Fibroblast of skin of right quadriceps (primary cell): ENCODE data around the gene LAMA3.

ENCODE experiments used
- DNase-seq: peaks from one replicate; pipeline ENCODE4 v3.0.0-alpha.2; 2013

LAMA3 gene

DNA sequence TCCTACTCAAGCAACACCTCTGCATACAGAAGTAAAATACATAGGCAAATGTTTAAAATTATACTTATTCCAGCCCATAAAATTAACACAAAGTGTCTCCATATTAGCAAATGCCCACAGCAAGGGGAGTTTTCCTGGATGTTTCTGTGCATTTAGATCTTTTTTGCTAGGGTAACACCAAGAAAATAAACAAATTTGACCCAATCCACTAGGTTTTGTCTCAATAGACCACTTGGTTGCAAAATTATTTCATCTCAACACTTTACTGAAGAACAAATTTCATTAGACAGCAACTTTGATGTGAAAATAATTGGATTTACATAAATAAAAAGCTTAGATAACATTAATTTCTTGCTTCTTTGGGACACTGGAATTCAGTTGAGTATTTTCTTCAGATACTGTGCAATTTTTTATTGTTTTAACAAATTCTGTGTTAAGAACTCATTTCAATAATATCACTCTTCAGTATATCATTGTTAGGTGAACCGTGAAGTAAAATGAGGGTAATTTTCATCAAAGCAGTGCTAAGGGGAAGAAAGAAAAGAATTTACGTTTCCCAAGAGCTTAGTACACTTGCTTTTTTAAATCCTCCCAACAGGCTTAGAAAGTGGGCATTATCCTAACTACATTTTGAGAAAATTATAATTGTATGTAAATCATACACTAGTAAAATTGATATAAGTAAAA lies 191.8 kb downstream of the LAMA3 start:
- DNase-seq = no peak

DNA sequence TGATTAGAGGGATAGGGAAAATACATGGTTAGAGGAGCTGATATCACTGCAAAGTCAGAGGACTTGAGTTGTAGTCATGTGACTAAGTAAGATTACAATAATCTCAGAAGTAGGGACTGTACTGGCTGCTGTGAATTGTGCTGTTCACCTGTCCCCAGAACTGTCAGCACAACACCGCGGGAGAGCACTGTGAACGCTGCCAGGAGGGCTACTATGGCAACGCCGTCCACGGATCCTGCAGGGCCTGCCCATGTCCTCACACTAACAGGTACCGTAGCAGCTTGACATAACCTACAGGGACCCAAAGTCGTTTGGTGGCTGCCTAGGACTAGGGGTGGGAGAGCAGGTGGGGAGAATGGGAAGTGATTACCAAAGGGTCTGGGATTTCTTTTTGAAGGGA lies 192.5 kb downstream of the LAMA3 start:
- no peak for DNase-seq

DNA sequence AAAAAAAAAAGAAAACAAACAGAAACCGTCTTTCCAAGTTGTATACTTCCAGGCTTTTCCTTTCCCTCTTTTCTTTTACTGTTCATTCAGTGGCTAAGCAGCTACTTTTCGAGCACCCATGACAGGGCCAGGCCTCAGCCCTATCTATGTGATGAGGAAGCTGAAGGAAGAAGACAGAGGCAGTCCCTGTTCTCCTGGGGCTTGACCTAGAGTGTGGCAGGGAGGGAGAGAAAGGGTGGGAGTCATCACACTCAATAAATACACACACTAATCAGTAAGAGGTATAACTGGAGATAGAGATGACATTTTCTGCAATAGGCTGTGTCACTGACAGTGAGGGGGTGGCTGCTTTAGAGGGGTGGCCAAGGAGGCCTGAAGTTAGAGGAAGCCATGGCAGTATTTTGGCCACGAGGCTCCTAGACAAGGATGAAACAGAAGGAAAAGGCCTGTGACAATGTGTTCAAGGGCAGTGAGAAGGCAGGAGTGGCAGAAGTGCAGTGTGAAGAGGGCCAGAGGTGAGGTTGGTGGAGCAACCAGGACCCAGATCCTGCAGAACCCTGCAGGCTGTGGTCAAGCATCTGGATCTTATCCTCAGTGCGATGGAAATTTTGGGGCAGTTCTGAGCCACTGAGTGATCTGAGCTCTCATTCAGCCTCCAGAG lies 193.5 kb downstream of the LAMA3 start:
- DNase-seq = no peak

DNA sequence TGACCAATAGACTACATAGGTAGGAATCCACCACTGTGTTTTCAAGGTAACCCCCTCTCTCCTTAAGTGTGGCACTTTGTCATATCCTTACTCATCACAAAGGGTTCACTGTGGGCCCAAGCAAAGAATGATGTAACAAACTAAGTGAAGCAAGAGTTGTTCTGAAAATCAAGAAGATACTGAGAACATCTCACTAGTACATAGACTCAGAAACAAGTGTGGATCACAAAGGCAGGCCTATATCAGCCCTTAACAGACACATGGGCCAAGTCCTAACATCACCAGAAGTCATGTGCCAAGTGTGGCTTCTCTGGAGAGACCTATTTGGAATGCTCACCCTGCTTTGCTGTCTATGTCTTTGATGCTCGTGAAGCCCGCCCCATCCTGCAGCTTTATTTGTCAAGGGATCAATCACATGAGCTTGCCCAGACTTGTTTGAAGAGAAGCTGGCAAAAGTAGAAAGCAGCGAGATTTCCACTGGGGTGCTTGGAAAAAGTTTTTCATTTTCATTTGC lies 194.1 kb downstream of the LAMA3 start:
- DNase-seq = no peak

DNA sequence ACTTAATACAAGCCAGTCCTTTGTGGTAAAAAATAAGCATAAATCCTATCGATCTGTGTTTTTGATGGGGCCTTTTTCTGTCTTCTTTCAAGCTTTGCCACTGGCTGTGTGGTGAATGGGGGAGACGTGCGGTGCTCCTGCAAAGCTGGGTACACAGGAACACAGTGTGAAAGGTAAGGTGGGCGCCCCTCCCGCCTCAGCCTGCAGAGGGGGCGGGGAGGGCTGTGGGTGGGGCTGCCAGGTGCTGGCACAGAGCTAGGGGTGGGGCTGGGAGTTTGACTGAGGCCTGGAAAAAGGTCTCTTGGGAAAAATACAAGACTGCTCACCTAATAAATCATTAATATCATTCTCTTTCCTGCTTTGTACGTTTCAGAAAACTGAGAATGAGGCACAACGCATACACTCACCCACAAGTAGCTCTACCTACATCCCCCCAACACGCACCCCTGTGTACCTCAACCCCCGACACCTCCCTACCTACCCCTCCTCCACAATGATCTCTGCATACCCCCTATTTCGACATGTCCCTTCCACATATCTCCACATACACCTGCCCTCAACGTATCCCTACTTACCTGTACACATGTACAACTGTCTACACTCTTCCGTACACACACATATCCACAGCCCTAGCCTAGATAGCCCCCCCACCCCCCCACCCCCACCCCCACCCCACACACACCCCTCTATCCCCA lies 195.6 kb downstream of the LAMA3 start:
- DNase-seq = no peak

DNA sequence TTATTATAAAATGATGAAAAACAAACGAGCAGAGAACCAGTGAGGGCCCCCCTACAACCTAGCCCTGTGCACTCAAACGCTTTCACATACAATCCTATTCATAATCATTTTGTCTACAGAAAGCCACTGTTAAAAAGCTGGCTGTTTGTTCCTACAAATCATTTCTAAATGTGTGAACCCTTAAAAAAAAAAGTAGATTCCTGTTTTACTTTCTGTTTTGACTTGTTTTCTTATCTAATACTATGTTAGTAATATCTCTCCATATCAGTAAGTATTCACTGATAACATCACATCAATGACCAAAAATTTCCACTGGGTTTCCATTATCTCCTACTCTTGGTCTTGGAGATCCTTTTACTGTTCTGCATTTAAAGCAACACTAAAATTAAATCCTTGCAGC lies 196.5 kb downstream of the LAMA3 start:
- DNase-seq = no peak

DNA sequence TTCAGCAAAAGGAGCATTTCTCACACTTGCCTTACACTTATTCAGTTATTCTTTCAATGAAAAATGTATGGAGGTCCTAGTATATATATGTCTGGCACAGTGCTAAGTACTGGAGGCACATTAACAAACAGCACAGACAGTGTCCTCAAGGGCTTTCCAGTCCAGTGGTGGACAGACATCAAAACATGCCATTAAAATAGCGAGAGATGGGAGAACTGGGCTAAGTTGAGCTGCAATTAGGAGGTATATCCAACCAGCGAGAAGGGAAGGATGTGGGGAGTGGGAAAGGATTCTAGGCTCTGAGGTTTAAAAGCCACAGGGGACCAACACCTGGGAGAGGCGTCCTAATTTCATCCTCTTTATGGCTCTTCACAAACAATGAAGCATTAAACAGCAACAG lies 197.8 kb downstream of the LAMA3 start:
- DNase-seq = no peak

DNA sequence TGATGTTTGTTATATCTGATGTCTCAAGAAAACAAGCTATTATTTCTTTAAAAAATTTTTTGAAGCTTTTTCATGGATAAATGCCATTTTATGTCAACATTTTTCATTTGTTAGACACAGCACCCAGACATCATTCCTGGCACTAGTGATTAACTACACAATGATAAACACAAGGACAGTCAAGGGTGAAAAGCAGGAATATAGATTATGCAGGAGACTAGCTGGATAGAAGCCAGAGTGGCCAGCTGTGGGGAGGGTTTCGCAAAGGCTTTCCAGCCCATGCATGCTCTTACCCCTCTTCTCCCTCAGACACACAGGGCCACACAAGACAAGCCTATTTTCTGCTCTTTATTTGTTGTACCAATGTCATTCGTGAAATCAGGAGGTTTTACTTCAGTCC lies 198.2 kb downstream of the LAMA3 start:
- peak; percentile 9 for DNase-seq

DNA sequence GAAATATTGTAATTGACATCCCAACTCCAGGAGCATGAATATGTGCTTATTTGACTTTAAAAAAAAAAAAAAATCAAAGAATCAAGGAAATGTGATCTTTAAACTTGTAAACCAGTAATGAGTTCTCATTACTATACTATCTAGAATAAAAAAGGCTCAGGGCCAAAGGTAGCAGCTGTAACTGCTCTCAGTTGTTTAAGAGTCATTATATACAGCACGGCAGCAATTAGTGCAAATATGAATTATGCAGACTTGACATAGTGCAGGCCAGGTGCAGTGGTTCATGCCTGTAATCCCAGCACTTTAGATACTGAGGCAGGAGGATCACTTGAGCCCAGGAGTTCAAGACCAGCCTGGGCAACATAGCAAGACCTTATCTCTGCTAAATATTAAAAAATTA lies 199.6 kb downstream of the LAMA3 start:
- no peak for DNase-seq

DNA sequence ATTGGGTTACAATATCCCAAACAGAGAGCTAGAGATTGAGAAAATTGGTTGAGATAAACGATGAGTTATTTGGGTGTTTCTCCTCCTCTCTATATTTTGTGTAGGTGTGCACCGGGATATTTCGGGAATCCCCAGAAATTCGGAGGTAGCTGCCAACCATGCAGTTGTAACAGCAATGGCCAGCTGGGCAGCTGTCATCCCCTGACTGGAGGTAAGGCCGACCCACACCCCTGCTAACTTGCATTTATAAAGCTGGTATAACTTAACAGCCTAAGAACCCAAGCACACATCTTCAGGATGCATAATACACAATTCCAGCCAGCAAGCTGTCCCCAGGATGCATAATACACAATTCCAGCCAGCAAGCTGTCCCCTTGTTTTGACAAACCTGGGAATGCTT lies 200.7 kb downstream of the LAMA3 start:
- DNase-seq = no peak

DNA sequence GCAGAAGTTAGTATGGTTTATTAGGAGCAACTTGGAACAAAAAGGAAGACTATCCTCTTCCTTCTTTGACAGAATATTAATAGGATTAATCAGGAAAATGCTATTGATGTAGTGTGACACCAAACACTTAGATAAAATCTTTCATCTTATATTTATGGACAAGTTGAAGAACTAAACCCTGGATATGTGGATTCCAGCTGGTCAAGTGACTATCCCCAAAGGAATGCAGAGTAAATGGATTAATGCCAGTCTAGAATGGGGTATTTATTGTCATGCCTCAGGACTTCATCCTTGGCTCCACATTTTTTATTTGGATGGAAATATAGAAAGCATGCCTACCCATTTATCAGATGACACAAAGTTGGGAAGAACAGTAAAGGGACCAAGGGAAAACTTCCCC lies 201.3 kb downstream of the LAMA3 start:
- DNase-seq = peak; percentile 66

DNA sequence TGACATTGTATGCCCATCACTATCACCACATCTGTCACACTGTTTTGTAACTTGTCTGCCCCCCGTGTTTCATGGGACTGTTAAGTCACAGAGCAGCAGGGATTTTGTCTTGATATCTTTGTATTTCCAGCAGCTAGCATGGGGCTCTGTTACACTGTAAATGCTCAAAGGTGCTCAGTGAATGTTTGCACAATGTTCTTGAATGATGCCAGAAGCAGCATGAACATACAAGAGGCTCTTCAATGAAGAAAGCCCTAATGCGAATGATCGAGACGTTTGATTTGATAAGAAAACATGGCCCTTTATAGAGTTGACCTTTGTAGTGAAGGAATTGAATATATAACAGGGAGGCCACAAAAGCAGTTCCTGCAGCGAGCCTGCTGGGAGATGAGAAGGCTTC lies 204.4 kb downstream of the LAMA3 start:
- no peak for DNase-seq

DNA sequence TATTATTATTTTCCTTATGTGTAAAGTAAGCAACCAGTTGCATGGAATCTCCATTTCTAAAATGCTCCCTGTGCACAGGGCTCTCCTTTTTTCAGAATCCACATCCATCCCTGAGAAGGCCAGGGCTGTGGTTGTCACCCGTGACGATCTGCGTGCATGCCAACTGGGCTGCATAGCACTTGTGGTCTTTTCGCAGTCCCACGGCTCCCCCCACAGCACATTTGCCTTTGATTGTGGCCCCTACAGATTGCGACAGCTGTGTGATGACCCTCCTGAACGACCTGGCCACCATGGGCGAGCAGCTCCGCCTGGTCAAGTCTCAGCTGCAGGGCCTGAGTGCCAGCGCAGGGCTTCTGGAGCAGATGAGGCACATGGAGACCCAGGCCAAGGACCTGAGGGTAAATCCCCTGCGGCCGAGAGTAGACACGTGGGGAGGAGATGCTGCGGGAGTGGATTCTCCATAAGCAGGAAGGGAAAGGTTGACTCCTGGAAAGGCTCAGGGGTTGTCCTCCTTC lies 205.5 kb downstream of the LAMA3 start:
- DNase-seq = no peak

DNA sequence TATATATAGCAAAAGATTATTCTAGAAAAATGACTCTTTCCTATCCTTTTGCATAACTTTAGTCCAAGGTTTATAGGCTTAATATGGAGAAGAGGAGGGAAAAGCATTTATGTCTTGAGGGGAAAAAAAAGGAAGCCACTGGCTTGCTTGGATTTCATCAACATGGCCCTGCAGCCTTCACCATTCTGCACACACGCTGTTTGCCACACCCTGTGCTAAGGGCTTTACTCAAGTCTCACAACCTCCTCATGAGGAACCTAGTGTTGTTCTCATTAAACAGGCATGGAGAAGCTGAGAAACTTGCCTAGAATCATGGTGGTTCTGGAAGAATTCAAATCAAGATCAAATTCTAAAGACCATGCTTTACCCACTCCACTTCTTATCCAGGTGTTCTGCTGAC lies 208.0 kb downstream of the LAMA3 start:
- no peak for DNase-seq

DNA sequence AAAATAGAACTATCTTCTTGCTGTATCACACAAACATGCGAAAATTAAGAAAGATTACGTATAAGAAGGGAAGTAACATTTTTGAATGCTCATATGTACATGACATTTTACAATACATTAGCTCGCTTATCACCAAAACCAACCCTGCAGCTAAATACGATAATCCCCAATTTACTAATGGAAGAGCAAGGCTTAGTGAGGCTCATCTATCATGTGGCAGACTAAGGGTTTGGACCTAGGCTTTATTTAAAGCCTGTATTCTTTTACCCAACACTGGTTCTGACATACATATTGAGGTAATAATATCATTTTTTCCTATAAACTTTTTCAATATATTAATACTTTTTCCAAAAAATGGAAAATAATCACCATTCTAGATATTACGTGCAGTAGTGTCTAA lies 208.5 kb downstream of the LAMA3 start:
- DNase-seq = no peak

DNA sequence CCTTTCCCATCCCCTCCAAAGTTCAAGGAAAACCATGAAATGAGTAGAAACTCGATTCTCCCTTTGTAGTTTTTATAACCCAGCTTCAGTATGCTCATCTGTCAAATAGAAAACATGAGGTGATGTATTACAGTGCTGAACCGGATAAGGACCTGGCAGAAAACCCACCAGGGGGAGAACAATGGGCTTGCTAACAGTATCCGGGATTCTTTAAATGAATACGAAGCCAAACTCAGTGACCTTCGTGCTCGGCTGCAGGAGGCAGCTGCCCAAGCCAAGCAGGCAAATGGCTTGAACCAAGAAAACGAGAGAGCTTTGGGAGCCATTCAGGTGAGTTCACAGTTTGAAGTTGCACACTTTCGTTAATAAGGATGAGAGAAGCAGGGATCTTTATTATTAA lies 211.7 kb downstream of the LAMA3 start:
- no peak for DNase-seq

DNA sequence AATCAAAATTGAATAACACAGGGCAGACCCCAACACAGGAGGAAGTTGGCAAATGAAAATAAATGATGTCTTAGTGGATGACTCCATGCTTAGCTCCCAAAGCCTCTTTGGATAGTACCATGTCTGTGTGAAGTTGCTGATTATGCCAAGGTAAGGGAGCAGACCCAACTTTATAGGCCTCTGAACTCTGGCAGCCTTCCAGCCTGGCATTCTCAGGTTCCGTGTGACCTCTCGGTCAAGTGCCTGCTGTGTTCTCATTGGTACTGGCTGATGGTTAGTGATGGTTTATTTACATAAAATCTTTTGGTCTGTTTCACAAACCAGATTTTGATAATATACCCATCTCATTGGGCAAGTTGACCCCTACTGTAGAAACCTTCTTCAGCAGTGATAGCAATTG lies 213.1 kb downstream of the LAMA3 start:
- no peak for DNase-seq

DNA sequence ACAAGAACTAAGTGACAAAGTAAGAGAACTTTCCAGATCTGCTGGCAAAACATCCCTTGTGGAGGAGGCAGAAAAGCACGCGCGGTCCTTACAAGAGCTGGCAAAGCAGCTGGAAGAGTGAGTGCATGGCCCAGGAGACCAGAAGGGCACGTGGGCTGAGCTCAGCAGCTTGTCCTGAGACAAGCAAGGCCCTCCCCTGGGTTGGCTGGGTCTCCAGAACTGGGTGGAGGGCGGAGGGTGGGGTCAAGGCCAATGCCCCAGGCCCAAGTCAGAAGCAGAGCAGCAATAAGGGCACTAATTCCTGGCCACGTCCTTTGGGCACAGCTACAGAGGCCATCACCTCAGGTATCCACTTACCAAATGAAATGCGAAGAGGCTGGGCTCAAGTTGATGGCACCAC lies 214.7 kb downstream of the LAMA3 start:
- no peak for DNase-seq

DNA sequence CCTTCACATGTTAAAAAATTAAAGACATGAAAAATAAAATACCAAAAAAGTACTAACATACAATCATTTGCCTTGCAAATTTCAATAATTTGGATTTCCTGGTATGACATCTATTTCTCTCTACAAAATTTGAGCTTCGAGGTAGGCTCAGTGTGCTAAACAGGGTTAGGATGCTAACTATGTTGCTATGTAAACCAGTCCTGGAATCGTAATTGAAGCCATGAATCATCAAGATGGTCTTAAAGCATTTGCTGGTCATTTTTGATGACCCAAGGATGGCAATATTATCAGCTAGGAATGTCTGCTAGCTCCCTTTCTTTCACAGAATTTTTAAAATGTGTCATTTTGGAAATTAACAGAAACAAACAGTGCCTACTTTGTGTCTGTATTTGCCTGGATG lies 217.4 kb downstream of the LAMA3 start:
- no peak for DNase-seq

DNA sequence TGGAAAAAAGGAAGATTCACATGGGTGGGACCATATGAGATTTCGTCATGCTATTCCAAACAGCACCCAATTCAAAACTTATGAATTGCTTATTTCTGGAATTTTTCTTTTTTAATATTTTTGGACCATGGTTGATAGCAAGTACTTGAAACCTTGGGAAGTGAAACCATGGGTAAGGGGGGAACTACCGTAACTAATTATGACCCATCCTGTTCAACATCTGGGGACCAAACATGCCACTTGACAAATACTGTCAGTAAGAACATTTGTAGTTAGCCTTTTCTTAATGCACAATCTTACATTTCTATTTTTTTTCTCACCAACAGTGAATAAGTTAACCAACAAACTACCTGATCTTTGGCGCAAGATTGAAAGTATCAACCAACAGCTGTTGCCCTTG lies 219.6 kb downstream of the LAMA3 start:
- DNase-seq = no peak

DNA sequence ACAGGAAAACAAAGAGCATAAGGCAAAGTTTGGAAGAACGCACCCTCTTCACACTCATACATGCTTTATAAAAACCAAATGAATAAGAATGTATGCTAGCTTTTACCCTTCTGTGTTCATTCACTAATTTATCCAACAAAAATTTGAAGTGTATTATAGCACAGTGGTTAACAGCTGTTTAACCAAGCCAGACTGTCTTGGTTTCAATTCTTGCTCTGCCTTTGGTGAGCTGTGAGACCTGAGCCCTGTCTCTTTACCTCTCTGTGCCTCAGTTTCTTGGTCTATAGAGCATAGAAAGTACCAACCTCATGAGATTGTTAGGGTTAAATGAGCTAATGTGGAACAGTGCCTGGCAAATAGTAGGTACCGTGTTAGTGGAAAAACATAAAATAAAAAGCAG lies 220.8 kb downstream of the LAMA3 start:
- DNase-seq = no peak

DNA sequence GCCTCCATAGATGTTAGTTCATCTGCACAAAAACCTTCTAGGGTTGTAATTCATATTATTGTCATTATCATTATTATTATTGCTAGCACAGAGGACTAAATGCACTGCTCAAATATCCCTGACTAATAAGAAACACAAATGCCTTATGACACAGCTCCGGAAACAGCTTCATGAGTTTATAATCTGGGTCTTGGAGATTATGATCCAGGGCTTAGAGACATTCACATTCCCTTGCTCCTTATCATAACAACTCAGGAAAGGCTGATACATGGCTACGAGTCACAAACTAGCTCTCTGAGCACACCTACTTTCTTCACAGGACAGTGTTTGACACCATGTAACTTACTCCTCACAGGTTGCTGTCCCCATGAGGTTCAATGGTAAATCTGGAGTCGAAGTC lies 223.1 kb downstream of the LAMA3 start:
- peak; percentile 38 for DNase-seq

DNA sequence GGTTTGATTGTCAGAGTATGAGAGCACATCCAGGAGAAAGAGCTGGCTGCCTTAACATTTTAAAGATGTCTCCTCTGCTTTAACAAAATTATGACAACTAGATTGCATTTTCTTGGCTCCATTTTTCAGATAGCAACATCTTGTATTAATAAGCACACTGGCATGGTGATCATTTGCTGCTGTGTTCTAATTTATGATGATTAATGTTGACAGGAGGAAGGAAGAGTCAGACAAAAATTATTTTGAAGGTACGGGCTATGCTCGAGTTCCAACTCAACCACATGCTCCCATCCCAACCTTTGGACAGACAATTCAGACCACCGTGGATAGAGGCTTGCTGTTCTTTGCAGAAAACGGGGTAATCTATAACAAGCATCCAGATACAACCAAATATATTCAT lies 227.1 kb downstream of the LAMA3 start:
- DNase-seq = peak; percentile 42

DNA sequence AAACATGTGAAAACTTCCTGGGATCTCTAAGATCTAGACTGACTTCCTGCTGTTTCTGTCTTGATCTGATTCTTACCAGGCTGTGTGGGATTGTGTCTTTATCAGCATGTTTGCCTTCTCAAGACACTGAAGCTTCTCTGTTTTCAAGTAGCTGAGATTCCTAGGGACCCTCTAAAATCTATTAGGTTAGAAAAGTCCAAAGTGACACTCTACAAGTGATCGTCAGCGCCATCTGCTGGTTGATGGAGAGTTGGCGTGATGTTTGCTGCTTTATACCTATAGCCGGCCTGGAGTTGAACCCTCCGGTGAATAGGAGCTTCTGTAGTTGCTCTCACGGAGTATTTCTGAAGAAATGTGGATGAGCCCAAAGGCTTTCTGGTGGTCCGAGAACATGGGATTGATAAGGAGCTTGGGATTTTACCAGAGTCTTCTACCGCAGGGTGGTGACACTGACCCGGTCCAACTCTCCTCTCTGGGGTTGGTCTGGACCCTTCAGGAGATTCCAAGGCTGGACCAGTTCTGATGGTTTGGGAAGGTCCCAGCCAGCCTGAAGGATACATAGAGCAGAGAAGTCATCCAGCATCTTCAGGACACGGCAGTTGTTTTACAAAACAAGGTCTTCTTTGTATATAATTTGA lies 229.3 kb downstream of the LAMA3 start:
- DNase-seq = peak; percentile 66
